ENCODE data around the gene FAM20C.

Gene FAM20C

GRCh38 chr7:251005-251404 is 58.6 kb downstream of the FAM20C start:
- in situ Hi-C loops (cut with HindIII; ENCODE audit: low sequenced_read_pairs) = no loop called here
- DNase-seq (ENCODE audit: low read depth, low spot score) = no peak
- TF ChIP-seq, protein P1, sequence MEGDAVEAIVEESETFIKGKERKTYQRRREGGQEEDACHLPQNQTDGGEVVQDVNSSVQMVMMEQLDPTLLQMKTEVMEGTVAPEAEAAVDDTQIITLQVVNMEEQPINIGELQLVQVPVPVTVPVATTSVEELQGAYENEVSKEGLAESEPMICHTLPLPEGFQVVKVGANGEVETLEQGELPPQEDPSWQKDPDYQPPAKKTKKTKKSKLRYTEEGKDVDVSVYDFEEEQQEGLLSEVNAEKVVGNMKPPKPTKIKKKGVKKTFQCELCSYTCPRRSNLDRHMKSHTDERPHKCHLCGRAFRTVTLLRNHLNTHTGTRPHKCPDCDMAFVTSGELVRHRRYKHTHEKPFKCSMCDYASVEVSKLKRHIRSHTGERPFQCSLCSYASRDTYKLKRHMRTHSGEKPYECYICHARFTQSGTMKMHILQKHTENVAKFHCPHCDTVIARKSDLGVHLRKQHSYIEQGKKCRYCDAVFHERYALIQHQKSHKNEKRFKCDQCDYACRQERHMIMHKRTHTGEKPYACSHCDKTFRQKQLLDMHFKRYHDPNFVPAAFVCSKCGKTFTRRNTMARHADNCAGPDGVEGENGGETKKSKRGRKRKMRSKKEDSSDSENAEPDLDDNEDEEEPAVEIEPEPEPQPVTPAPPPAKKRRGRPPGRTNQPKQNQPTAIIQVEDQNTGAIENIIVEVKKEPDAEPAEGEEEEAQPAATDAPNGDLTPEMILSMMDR (IDR thresholded peaks at IDR 0.05; ENCODE audit: low read depth, low read length) = no peak
- H3K4me3 ChIP-seq (ENCODE audit: low read depth, low read length) = no peak overlapping the region

GRCh38 chr7:251446-252175 is 59.2 kb downstream of the FAM20C start:
- no peak for DNase-seq (ENCODE audit: low read depth, low spot score)
- in situ Hi-C loops (cut with HindIII; ENCODE audit: low sequenced_read_pairs) = no loop called here
- H3K4me3 ChIP-seq (ENCODE audit: low read depth, low read length) = no peak overlapping the region
- TF ChIP-seq, protein P1 (IDR thresholded peaks at IDR 0.05; ENCODE audit: low read depth, low read length) = no peak

GRCh38 chr7:252216-252965 is 60.0 kb downstream of the FAM20C start:
- TF ChIP-seq, protein P1 (IDR thresholded peaks at IDR 0.05; ENCODE audit: low read depth, low read length) = no peak
- in situ Hi-C loops (cut with HindIII; ENCODE audit: low sequenced_read_pairs) = no loop called here
- no peak overlapping the region for H3K4me3 ChIP-seq (ENCODE audit: low read depth, low read length)
- DNase-seq (ENCODE audit: low read depth, low spot score) = no peak

DNA sequence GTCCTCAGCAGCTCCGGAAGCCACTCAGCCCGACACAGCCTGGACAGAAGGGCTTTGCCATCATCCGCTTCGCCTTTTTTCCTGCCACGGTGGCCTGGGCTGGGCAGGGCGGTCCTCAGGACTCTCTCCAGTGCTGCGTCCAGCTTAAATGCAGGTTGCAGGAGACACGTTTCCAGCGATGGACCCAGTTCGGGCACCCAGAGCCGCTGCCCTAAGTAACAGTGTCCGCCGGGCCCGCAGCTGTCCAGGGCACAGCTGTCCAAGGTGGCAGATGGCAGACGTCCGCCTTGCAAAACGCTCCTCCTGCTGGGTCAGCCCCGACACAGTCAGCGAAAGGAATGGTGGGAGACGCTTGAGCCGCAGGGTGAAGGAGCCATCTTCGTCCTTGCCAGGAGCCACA is 60.6 kb downstream of the FAM20C start:
- DNase-seq (ENCODE audit: low read depth, low spot score) = no peak
- H3K4me3 ChIP-seq (ENCODE audit: low read depth, low read length) = no peak overlapping the region
- in situ Hi-C loops (cut with HindIII; ENCODE audit: low sequenced_read_pairs) = no loop called here
- TF ChIP-seq, protein P1 (IDR thresholded peaks at IDR 0.05; ENCODE audit: low read depth, low read length) = no peak

GRCh38 chr7:253581-254336 is 61.4 kb downstream of the FAM20C start:
- no peak for DNase-seq (ENCODE audit: low read depth, low spot score)
- H3K4me3 ChIP-seq (ENCODE audit: low read depth, low read length) = no peak overlapping the region
- in situ Hi-C loops (cut with HindIII; ENCODE audit: low sequenced_read_pairs) = no loop called here
- TF ChIP-seq, protein P1 (IDR thresholded peaks at IDR 0.05; ENCODE audit: low read depth, low read length) = no peak

DNA sequence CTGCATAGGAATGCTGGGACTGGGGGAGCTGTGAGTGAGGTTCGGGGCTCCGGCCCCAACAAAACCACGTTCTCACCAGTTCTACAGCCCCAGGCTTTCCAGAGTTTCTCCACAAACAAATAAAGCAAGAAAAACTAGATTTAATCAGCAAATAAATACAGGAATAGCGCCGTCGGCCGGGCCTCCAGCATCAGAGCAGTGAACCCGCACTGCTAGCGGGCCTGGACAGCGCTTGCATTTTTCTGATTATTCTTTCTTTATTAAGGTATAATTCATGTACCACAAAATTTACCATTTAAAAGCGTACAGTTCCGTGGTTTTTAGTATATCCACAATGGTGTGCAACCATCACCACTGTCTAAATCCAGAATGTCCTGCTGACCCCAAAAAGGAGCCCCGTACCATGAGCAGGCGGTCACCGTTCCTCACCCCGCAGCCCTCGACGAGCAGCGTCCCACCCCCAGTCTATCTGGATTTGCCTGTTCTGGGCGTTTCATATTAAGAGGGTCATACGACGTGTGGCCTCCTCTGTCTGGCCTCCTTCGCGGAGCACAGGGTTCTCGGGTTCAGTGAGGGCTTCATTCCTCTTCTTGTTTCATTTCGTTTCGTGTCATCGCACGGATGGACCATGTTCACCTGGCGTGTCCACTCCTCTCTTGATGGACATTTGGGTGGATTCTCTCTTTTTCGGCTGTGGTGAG is 62.1 kb downstream of the FAM20C start:
- in situ Hi-C loops (cut with HindIII; ENCODE audit: low sequenced_read_pairs) = no loop called here
- H3K4me3 ChIP-seq (ENCODE audit: low read depth, low read length) = no peak overlapping the region
- no peak for DNase-seq (ENCODE audit: low read depth, low spot score)
- TF ChIP-seq, protein P1 (IDR thresholded peaks at IDR 0.05; ENCODE audit: low read depth, low read length) = no peak
